Nephron progenitor cell (in vitro differentiated cells): ENCODE measurements around the gene MLXIP.

ENCODE experiments used
- DNase-seq: peaks from one replicate; pipeline ENCODE4 v3.0.0; 2021
- H3K27ac Mint-ChIP-seq: 2 replicates; pipeline ENCODE4 v1.8.0; 2021; ENCODE audit warnings: mild to moderate bottlenecking, moderate library complexity, mixed read lengths
- H3K27me3 Mint-ChIP-seq: 2 replicates; pipeline ENCODE4 v1.8.0; 2021; ENCODE audit warnings: mild to moderate bottlenecking, low read depth, mixed read lengths; ENCODE audit not compliant: poor library complexity
- H3K36me3 Mint-ChIP-seq: 2 replicates; pipeline ENCODE4 v1.8.0; 2021; ENCODE audit warnings: low read depth, mixed read lengths
- H3K4me1 Mint-ChIP-seq: 2 replicates; pipeline ENCODE4 v1.8.0; 2021; ENCODE audit warnings: mixed read lengths
- H3K4me3 Mint-ChIP-seq: 2 replicates; pipeline ENCODE4 v1.8.0; 2021; ENCODE audit warnings: mild to moderate bottlenecking, moderate library complexity, mixed read lengths
- H3K9me3 Mint-ChIP-seq: 2 replicates; pipeline ENCODE4 v1.8.0; 2021; ENCODE audit warnings: mild to moderate bottlenecking, moderate library complexity, mixed read lengths
- CTCF ChIP-seq: fragments of 200-600 bp; sonication (generic); IDR thresholded peaks from 2 replicates; pipeline ENCODE4 v1.5.0; 2021; ENCODE audit warnings: antibody characterized with exemption

MLXIP gene

GRCh38 chr12:122126342-122126635 is 47.7 kb downstream of the MLXIP start:
- Mint-ChIP-seq H3K36me3 (peaks cover 4% of the 10 kb centered on the region), H3K9me3 (no peaks in the 10 kb centered on the region), H3K4me3 (no peak overlapping the region), H3K4me1 (peaks cover 31% of the 10 kb centered on the region), H3K27me3 (peaks cover 4% of the 10 kb centered on the region), H3K27ac (peak overlapping the region; percentile 93)
- TF ChIP-seq CTCF, result no peak
- no peak for DNase-seq

DNA sequence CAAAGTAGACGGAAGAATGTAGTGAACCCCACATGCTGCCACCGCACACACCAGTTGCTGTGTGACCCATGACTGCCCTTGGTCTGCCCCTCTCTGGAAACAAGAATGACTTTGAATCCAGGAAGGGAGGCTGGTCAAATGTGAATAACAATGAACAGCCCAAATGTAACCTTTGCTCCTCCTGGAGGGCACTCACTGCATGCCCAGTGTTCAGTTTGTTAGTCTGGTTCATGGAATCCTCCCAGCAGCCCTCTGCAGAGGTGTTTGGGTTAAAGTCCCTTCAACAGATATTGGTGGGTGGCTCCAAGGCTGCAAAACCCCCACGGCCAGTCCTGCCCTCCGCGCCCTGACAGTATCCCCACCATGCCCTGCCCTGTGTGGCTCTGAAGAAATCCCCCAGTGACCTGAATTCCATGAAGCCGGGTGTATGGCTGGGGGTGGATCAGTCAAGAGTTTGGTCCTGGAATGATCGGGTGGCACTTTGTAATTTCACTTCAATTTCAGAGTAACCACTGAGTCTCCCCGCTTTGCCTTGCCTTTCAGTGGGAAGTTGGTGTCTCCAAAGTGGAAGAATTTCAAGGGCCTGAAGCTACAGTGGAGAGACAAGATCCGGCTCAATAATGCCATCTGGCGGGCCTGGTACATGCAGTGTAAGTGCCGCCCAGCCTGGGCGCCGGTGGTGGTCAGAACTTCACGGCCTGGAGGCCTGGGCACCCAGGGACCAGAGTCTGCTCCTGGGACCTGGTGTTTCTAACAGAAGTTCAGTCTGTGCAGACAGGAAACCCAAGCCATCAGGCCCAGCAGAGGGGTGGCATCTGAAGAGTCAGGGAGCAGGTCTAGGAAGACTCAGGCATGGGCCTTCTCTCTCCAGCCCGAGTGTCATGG is 48.4 kb downstream of the MLXIP start:
- Mint-ChIP-seq H3K4me1 (peaks cover 25% of the 10 kb centered on the region), H3K9me3 (no peaks in the 10 kb centered on the region), H3K4me3 (no peak overlapping the region), H3K27me3 (peaks cover 4% of the 10 kb centered on the region), H3K27ac (peak overlapping the region; percentile 93), H3K36me3 (peaks cover 4% of the 10 kb centered on the region)
- DNase-seq, result no peak
- TF ChIP-seq CTCF, result no peak

- H3K27me3 Mint-ChIP-seq, result peaks cover 4% of the 10 kb centered on the region
- H3K36me3 Mint-ChIP-seq, result peaks cover 4% of the 10 kb centered on the region
- no peak for DNase-seq
- no peak overlapping the region for H3K4me3 Mint-ChIP-seq
- peaks cover 16% of the 10 kb centered on the region for H3K4me1 Mint-ChIP-seq
- TF ChIP-seq CTCF, result no peak
- no peak overlapping the region for H3K27ac Mint-ChIP-seq
- H3K9me3 Mint-ChIP-seq, result no peaks in the 10 kb centered on the region
These were observed 49.3 kb downstream of the MLXIP start for GRCh38 chr12:122127839-122128238.

DNA sequence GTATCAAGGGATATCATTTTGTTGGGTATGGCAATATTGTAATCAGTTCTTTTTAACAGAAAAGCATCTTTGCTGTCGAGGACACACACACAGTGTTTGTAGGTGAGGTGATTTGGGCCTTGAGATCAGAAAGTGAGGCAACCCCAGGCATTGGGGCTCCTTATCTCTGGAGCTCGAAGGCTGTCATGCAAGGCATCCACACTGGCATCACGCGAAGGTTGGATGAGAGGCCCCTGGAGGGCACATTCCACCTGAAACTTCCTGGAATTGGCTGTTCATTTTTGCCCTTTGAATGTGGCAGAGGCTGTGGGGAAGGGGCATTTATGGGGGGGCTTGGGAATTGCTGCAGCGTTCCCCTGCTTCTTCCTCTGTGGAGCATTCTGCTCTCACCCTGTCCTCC is 49.9 kb downstream of the MLXIP start:
- TF ChIP-seq CTCF, result no peak
- H3K27ac Mint-ChIP-seq, result no peak overlapping the region
- H3K4me3 Mint-ChIP-seq, result no peak overlapping the region
- H3K4me1 Mint-ChIP-seq, result peaks cover 10% of the 10 kb centered on the region
- peaks cover 9% of the 10 kb centered on the region for H3K36me3 Mint-ChIP-seq
- no peak for DNase-seq
- H3K27me3 Mint-ChIP-seq, result peaks cover 4% of the 10 kb centered on the region
- no peaks in the 10 kb centered on the region for H3K9me3 Mint-ChIP-seq

DNA sequence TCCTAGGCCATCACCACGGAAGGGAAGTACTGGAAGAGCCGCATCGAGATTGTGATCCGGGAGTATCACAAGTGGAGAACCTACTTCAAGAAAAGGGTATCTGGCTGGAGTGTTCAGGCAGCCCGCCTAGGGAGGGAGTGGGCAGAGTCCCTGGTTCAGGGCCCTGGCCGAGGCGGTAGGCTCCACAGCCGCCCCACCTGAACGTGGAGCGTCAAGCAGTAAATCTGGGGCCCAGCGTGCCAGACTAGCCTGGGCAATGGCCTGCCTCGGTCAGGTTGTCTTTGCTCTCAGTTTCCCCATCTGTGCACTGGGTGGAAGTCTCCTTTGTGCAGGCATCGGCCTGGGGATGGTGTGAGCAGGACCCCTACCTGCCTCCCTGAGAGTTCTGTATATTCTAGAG is 50.6 kb downstream of the MLXIP start:
- H3K4me1 Mint-ChIP-seq, result peaks cover 7% of the 10 kb centered on the region
- no peak overlapping the region for H3K27ac Mint-ChIP-seq
- H3K36me3 Mint-ChIP-seq, result peaks cover 16% of the 10 kb centered on the region
- DNase-seq, result no peak
- no peak for TF ChIP-seq CTCF
- no peaks in the 10 kb centered on the region for H3K9me3 Mint-ChIP-seq
- H3K4me3 Mint-ChIP-seq, result no peak overlapping the region
- H3K27me3 Mint-ChIP-seq, result peaks cover 4% of the 10 kb centered on the region

DNA sequence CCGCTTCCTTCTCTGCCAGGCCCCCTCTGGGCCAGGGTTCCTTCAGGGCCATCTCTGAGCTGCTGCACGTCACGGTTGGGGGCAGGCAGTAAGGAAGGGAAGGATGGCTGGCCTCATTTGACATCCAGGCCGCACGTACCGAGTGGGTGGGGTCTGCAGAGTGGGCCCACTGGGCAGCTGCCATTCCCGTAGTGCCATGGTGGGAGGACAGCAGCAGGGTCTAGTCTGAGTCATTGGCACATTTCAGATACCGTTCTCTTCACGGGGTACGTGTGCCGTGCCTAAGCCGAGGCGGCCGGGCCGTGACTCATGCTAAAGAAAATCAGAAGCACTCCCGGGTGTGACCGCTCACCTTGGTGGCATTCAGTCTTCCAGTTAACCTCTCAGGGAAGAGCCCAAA is 51.6 kb downstream of the MLXIP start:
- no peaks in the 10 kb centered on the region for H3K9me3 Mint-ChIP-seq
- no peak overlapping the region for H3K27ac Mint-ChIP-seq
- H3K4me1 Mint-ChIP-seq, result peaks cover 7% of the 10 kb centered on the region
- H3K27me3 Mint-ChIP-seq, result peaks cover 4% of the 10 kb centered on the region
- peaks cover 16% of the 10 kb centered on the region for H3K36me3 Mint-ChIP-seq
- no peak for DNase-seq
- H3K4me3 Mint-ChIP-seq, result no peak overlapping the region
- TF ChIP-seq CTCF, result no peak
